Activated CD4-positive, CD25-positive, alpha-beta regulatory T cell treated with anti-CD3 and anti-CD28 coated beads, Interleukin-2, amount 50 U/mL, for 24 hours (primary cell): ENCODE measurements around the gene MTHFR.

ENCODE experiments used
- ATAC-seq, 2 donors: fragments of 150-1000 bp; cut with Tn5 transposase; one replicate each; pipeline ENCODE4 v1.10.0; 2021; ENCODE audit warnings: mild to moderate bottlenecking in 1 of 2, moderate library complexity in 1 of 2

MTHFR gene

DNA sequence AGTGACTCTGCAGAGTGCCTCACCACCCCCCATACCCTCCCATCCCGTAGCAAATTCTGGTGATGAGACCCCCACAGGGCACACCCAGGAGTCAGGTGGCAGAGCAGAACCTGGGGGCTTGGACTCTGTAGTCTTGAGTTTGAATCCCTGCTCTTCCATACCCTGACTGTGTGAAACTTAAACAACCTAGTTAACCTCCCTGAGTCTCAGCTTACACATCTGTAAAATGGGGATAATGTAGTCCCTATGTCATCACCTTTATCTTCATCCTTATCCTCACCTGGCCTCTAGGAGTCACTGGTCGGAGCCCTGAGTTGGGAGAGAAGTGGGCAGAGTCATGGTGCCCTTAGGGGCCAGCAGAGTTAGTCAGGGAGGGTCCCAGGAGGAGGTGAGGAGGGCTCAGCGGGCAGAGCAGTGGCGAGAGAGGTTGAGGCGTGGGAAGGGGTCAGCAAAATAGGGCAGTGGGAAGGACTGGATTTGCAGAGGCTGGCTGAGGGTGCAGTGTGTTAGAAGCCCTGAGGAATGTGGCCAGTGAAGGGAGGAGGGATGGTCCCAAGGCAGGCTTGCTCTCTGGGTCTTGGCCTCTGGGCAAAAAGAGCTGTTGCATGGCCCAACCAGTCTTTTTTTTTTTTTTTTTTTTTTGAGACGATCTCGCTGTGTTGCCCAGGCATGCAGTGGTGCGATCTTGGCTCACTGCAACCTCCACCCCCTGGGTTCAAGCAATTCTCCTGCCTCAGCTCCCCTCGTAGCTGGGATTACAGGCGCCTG, 25.2 kb downstream of the MTHFR start:
- no peak for ATAC-seq

DNA sequence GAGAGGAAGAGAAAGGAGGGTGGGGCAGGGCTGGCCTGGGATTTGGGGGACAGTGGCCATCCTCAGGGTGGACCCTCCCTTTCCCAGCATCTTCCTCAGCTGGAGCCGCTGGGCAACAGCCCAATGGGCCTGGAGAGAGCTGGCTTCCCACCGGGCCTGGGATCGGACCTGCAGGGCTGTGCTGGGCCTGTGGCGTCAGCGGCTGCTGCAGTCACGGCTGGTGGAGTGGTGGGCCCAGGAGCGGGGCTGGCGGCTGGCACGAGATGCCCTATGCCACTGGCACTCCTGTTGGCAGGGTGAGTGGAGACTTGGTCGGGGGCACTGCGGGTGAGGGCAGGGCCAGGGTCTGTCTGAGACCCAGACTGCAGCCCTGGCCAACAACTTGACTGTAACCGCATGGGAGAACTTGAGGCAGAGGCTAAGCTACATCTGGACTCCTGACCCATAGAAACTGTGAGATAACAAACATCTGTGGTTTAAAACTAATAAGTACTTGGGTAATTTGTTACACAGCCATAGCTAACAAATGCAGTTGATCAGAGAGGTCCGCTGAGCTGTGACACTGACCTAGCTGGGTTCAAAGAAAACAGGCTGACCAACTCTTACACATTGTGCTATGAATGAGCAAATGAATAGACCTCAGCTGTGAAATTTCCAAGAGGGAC, 25.9 kb downstream of the MTHFR start:
- ATAC-seq: no peak

- ATAC-seq: no peak
Measured at GRCh38 chr1:11778844-11779623, 26.7 kb downstream of the MTHFR start.

DNA sequence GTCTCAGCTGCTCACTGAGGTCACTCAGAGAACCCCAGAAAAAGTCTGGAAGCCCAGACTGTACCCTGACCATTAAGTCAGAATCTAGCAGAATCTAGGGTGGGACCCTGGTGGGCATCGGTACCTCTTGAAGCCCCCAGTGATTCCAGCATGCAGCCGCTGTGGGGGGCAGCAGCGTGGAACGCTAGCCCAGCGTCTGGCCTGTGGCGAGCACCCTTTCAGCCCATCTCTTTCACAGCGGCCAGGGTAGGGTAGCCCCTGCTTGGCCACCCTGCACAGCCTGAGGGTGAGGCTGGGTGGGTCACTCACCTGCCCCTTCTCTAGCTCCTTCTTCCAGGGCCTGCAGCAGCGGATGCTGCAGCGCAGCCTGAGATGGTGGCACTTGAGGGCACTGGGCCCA, 27.4 kb downstream of the MTHFR start:
- ATAC-seq: no peak

GRCh38 chr1:11777658-11778322, 28.0 kb downstream of the MTHFR start:
- ATAC-seq: no peak

DNA sequence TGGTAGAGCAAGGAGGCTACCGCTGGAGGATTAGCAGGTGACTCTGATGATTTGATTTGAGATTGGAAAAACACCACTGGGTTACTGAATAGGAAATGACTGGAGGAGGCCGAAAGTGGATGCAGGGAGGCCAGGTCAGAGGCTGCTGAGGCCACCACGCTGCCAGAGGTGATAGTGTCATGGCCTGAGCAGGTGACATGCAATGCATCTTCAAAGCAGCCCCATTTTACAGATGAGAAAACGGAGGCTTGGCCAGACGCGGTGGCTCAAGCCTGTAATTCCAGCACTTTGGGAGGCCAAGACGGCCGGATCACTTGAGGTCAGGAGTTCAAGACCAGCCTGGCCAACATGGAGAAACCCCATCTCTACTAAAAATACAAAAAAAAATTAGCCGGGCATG, 31.0 kb downstream of the MTHFR start:
- no peak for ATAC-seq

GRCh38 chr1:11772458-11772857, 33.3 kb downstream of the MTHFR start:
- no peak for ATAC-seq

DNA sequence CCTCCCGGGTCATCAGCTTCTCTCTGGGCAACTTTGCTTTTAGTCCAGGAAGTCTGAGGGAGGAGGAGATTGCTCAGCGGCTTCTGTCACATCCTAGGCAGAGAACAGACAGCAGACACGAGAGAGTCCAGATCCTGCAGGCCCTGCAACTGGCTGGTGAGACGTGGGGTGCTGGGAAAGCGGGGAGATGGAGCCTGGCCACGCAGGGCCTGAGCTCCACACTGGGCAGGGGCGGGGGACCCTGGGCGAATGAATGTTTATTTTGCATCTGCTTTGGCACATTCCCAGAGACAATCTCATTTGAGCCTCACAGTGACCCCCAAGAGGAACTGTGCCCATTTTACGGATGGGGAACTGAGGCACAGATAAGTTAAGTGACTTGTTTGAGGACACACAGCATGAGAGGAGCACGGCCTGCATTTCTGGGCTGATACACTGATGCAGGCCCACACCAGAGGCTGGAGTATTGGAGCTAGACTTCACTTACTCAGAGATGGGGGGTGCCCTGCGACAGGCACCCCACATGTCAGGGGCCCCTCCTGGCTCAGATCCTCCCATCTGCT, 34.2 kb downstream of the MTHFR start:
- ATAC-seq: no peak

DNA sequence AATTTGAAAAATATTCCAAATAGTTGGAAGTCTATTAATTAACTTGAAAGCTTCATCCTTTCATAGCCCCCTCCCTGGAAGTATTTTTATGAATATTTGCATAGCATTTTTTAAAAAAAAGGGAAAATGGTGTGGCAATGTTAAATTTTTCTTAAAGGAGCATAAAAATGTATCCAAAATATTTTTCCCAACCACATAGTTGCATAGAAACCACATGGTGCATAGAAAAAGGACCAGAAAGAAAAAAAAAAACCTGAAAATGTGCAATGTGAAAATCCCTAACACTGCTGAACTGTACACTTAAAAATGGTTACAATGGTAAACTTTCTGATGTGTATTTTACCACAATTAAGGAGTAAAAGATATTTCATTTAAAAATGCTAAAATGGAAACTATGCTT, 35.8 kb downstream of the MTHFR start:
- ATAC-seq: no peak

- ATAC-seq: no peak
Measured at GRCh38 chr1:11769274-11769673, 36.5 kb downstream of the MTHFR start.

DNA sequence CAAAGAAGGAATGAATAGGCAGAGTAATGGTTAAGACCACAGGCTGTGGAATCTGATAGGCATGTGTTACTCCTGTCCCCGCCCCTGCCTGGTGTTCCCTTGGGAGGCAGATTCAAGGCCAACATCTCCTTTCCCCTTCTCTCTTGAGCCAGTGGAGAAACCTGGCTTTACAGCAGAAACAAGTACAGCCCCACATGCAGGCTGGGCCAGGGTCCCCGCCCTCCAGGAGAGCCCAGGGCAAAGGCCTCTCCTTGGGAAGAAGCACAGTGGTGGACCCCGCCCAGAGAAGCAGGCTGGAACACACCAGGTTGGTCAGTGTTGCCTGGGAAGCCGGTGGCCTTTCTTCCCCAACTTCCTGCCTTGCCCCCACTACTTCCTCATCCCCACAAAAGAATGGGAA, 36.9 kb downstream of the MTHFR start:
- ATAC-seq: no peak

DNA sequence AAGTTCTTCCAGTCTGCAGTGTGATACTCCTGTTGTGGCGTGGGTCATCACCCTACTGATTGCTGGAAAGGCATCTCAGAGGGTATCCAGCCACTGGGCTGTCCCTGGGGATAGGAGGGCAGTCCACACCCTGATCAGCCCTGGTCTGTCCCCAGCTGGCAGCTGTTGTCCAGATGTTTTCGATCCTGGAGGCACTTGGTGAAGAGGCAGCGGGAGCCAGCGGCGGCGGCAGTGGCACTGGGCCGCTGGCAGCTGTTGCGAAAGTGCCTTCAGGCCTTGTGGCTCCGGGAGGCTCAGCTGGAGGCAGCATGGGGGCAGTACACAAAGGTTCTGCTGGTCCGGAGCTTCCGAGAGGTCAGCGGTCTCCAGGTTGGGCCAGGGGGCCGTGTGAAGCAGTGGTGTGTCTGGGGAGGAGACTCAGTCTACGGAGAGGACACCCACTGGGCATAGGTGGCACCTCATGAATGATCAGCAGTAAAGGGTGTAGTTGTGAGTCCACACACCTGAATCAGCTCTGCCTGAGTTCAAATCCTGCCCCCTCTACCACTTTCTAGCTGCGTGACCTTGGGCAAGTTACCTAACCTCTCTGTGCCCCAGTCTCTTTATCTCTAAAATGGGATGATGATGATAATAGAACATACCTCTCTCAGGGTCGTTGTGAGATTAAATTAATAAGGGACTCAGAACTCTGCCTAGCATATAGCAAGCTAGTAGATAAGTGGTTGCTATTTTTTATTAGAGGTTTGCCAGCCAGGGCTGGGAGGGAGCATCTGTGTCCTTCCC, 37.7 kb downstream of the MTHFR start:
- no peak for ATAC-seq

- ATAC-seq: no peak
Measured at GRCh38 chr1:11766429-11766776, 39.4 kb downstream of the MTHFR start.

DNA sequence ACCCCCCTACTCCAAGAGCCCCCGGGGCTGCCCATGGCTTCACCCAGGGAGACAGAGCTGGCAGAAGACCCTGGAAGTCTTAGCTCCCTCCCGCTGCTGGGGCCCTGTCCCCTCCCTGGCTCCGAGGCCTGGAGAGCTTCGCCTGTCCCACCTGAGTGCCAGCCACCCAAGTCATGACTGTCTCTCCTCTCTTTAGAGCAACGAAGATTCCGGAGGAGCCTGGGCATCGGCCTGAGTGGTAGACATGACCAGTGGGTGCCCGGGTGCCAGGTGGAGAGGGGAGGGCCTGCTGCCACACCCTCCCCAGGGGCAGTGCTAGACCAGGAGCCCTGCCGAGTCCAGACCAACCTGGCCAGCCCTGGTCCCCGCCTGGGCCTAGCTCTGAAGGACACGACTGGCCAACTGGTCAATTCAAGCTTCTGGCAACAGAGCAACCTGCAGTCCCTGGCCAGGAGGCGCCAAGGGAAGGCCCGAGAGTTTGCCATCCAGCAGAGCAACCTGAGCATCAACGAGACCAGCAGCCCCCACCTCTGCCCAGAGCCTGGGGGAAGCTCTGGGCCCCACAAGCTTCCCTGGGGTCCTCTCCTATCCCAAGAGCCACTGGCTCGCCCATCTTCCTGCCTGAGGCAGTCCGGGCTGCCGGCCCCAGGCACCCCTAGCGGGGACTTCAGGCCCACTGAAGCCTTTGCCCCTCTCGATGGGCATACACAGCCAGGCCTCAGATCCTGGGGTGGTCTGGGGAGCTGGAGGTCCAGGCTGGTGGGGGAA, 39.9 kb downstream of the MTHFR start:
- no peak for ATAC-seq

DNA sequence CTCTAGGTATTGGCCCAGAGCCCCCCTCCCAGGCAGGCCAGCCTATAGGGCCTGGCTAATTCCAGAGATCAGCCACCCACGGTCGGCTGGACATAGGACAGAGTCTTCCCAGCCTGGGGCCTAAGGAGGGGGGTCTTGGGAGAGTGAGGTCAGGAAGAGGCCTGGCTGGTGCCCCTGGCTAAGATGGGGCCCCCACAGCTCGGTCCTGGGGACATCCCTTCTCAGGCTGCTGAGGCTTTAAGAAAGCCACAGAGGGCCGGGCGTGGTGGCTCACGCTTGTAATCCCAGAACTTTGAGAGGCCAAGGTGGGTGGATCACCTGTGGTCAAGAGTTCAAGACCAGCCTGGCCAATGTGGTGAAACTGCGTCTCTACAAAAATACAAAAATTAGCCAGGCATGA, 41.2 kb downstream of the MTHFR start:
- ATAC-seq: no peak

- ATAC-seq: no peak
Measured at GRCh38 chr1:11764115-11764514, 41.6 kb downstream of the MTHFR start.

- peak in 1 of 2 donors; percentile 55 for ATAC-seq
Measured at GRCh38 chr1:11761988-11762406, 43.8 kb downstream of the MTHFR start, which contains the start of gene C1orf167. C1orf167 (plus strand) TSS chr1:11762193; CDS start chr1:11764401, 2,208 bp downstream.

DNA sequence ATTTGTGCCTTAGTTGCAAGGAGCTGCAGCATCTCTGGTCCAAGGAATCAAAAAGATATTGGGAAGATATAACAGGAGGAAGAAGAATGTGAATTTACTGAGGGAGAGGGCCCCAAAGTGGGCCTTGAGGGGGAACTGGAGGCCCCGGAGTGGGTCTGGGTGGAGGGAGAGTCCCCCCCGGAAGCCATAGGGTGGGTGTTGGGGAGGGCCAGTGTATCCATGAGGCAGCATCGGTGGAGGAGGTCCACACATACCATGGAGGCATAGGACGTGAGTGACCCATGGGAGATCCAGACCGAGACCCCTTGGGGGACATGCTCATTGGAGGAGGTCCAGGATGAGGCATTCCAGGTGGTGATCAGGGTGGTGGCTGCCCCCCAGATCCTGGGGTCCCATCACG, 44.5 kb downstream of the MTHFR start:
- no peak for ATAC-seq

DNA sequence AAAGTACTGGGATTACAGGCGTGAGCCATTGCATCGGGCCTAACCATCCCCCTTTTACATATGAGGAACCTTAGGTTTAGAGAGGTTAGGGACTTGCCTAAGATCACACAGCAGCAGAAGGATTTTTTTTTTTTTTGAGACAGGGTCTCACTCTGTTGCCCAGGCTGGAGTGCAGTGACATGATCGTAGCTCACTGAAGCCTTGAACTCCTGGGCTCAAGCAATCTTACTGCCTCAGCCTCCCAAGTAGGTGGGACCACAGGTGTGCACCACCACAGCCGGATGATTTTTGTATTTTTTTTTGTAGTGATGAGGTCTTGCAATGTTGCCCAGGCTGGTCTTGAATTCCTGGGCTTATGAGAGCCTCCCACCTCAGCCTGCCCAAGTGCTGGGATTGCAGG, 46.0 kb downstream of the MTHFR start:
- no peak for ATAC-seq

- ATAC-seq: no peak
Measured at GRCh38 chr1:11757047-11757446, 48.7 kb downstream of the MTHFR start.

DNA sequence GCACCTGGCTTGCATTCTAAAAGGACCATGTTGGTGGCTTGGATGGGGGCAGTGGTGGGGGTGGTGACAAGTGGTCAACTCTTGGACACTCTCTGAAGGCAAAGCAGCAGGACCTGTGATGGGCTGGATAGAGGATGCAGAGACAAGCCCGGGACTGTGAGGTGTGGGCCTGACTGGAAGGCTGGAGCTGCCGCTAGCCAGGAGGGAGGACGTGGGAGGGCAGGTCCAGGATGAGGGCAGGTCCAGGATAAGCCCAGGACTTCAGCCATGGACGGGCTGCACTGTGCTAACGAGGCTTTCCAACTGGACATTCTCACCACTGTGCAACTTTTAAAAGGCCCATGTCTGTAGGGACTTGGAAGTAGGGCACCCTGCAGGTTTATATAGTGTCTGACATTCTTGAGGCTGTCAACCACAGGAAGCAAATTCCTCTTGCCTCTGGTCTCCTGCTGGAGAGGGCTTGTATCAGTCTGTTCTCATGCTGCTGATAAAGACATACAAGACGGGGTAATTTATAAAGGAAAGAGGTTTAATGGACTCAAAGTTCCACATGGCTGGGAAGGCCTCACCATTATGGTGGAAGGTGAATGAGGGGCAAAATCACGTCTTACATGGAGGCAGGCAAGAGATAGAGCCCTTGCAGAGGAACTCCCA, 52.1 kb downstream of the MTHFR start:
- ATAC-seq: no peak
